Stimulated activated CD8-positive, alpha-beta memory T cell treated with anti-CD3 and anti-CD28 coated beads, Interleukin-7, amount 100 ng/mL, for 1 hour (primary cell): ENCODE results near the gene RPL36.

Source experiments
- DNase-seq, 2 donors: peaks; one replicate each; pipeline ENCODE4 v3.0.0-alpha.2; 2020; ENCODE audit warnings: low read depth in 2 of 2

Gene RPL36

GRCh38 chr19:5690125-5690954 lies at the start of gene RPL36:
Gene RPL36, plus strand, starts transcription at chr19:5690295. Its CDS starts 213 bp downstream, at chr19:5690508.
- peak; percentile 99 for DNase-seq

- DNase-seq, result no peak
Observed at GRCh38 chr19:5641171-5641570, 48.9 kb upstream of the RPL36 start.

GRCh38 chr19:5642204-5642603 lies 47.9 kb upstream of the RPL36 start:
- no peak for DNase-seq

DNA sequence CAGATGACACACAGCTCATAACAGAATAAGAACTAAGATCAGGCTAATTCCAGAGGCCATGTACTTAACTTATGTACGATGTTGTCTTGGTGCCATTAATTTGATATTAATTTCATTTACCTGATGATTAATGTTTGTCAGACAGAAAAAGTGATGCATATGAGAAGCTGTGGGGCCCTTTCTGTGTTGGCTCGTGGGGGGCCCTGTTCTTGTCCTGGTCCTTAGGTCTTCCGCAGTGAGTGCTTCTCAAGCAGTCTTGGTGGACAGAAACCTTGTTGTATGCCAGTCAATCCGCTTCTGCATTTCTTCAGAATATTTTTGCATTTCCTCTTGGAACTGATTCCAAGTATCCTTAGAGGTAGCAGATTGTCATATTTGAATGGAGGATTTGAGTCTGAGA lies 47.0 kb upstream of the RPL36 start:
- no peak for DNase-seq

GRCh38 chr19:5644037-5644436 lies 46.1 kb upstream of the RPL36 start:
- DNase-seq, result no peak

DNA sequence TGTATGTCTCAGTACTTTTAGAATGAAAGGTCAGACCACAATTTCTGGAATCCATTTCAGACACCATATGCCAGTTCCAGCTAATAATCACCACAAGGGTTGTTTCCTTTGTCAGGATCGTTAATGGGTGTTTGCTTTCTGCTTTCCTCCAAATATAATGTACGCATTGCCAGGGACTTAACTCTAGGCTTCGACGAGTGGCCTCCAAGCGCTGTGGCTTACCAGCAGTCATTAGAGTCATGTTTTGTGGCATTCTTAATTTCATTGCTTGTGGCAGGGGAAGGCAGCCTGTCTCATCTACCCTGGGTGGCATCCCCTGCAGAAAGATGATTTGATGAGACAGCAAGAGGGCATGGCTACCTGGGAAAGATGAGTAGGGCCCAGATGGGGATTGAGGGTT lies 44.7 kb upstream of the RPL36 start:
- no peak for DNase-seq

DNA sequence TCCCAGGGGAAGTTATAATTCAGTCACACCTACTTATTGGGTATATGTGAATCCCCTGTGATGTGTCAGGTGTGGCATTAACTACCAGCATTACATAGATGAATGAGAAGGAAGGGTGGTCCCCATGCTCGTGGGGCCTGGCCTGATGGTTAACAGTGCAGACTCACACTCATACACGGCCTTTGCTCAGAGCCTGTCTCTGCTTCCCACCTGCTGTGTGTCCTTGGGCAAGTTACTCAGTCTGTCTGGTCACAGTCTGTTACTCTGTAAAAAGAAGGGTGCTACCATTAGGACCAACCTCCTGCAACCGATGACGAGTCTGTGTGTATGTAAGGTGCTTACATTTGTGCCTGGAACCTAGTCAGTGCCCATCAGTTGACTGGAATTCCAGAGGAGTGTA lies 43.4 kb upstream of the RPL36 start:
- DNase-seq, result no peak

DNA sequence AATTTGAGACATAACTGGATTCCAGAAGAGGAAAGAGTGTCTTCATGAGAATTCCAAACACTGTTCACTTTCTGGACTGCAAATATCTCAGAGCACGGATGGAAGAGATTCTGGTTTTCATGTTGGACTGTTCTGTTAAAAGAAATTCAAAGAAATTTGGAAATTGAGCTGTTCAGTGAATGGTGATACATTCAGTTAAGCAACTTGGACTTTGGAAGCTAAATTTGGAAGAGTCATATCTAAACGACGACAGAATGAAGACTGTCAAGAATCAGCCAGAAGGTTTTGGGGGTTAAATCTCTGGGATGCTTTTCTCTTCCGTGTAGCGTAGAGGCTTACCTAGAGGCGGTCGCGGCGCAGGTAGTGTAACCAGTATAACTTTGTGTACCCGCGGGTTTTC lies 41.6 kb upstream of the RPL36 start:
- DNase-seq, result no peak

- DNase-seq, result no peak
Observed at GRCh38 chr19:5651361-5651760, 38.7 kb upstream of the RPL36 start.

GRCh38 chr19:5652261-5652660 lies 37.8 kb upstream of the RPL36 start:
- DNase-seq, result no peak

DNA sequence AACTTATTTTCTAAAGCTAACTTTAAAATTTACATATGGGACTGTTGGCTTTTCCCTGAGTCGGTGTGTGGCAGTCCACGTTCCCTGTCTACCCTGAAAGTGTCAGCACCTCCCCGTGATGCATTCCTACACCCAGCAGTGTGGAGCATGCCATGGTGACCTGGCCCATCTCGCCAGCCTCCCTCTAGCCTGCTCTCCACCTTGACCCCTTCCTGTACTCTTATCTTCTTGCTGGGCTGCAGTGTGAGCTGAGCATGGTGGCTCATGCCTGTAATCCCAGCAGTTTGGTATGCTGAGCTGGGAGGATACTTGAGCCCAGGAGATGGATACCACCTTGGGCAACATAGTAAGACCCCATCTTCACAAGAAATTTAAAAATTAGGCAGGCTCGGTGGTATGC lies 35.2 kb upstream of the RPL36 start:
- no peak for DNase-seq

DNA sequence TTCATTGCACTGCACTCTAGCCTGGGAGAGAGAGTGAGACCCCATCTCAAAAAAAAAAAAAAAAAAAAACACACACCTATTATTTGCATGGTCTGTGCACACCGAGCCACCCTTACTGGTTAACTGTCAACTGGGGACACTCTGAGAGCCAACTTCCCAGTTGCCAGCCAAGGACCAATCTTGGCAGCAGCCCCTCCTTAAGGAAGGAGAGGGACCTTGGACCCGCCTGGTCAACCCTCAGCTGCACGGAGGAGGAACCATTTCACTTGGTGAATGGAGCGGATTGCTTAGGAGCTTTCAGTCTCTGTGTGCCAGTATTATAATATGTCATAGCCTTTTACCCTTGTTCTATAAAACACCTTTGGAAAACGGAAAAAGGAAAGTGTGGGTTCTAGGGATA lies 34.7 kb upstream of the RPL36 start:
- DNase-seq, result no peak

DNA sequence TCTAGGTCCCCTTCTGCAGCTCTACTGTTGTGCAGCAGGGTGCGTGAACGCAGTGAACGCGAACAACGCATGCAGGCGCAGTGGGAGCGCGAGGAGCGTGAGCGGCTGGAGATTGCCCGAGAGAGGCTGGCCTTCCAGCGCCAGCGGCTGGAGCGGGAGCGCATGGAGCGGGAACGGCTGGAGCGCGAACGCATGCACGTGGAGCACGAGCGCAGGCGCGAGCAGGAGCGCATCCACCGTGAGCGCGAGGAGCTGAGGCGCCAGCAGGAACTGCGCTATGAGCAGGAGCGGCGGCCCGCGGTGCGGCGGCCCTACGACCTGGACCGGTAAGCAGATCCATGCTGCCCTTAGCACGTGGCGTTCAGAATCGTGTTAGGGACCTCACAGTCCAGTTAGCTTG lies 28.6 kb upstream of the RPL36 start:
- no peak for DNase-seq

DNA sequence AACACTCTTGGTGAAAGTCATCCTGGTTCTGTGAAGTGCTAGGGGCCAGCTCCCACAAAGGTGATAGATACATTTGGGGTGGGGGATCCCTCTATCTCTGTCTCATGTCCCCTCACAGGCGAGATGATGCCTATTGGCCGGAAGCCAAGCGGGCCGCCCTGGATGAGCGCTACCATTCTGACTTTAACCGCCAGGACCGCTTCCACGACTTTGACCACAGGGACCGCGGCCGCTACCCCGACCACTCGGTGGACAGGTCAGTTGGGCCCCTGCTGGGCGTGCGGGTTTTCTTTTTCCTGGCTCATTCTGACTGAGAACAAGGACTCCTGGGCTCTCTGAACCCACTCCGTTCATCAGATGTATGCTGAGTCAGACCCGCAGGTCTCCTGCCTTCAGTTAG lies 26.2 kb upstream of the RPL36 start:
- no peak for DNase-seq

GRCh38 chr19:5664515-5664914 lies 25.6 kb upstream of the RPL36 start:
- no peak for DNase-seq

- DNase-seq, result no peak
Observed at GRCh38 chr19:5665781-5666513, 24.1 kb upstream of the RPL36 start.

- DNase-seq, result no peak
Observed at GRCh38 chr19:5666921-5667610, 23.0 kb upstream of the RPL36 start.

GRCh38 chr19:5667751-5668271 lies 22.3 kb upstream of the RPL36 start:
- no peak for DNase-seq

- no peak for DNase-seq
Observed at GRCh38 chr19:5669212-5669611, 20.9 kb upstream of the RPL36 start.

DNA sequence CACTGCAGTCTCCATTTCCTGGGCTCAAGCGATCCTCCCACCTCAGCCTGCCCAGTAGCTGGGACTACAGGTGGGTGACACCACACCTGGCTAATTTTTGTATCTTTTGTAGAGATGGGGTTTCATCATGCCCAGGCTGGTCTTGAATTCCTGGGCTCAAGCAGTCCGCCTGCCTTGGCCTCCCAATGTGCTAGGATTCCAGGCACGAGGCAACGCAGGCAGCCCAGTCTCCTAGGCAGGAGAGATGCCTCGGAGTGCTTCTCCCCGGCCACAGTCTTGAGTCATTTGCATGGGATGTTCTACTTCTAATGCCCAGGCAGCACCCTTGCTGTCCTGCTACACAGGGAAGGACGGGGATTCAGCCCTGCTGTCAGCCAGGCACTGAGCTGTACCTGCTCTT lies 18.5 kb upstream of the RPL36 start:
- no peak for DNase-seq

GRCh38 chr19:5672708-5673459 lies 17.2 kb upstream of the RPL36 start:
- DNase-seq, result no peak

- DNase-seq, result no peak
Observed at GRCh38 chr19:5673752-5674151, 16.3 kb upstream of the RPL36 start.
